Measurements from ENCODE around the gene KRT85. TPM values are rescaled to one million over a fixed set of nuclear protein-coding genes. Genes with fewer than 3 reads are reported as not detected.

KRT85 gene
- total and polyA plus RNA-seq, 2 of the 4 experiments (the other 2 are of a cell fraction) = not detected

DNA sequence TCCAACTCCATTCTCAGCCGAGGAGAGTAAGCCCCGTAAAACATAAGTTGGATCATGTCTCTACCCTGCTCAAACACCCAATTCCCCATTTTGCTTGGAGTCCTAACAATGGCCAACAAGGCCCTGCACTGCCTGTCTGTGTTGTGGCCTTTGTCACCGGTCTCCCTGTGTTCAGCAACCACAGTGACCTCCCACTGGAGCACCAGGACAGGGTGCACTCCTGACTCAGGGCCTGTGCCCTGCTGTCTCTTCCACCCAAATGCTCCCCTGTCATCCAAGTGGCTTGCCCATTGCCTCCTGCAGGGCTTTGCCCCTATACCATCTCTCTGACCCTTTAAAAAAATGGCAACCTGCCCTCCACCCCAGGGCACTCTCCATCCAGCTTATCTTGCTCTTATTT lies 4.4 kb upstream of the KRT85 start:
- Histone ChIP-seq H3K9me1 (ENCODE audit: insufficient read depth, low read length) (no peaks in the 10 kb centered on the region), H3K36me3 (ENCODE audit: control insufficient read depth, insufficient read depth, low read length) (no peaks in the 10 kb centered on the region), H3K4me1 (ENCODE audit: control insufficient read depth, insufficient read depth, low read length) (no peaks in the 10 kb centered on the region), H3K9me3 (ENCODE audit: control insufficient read depth, insufficient read depth, low read length) (no peaks in the 10 kb centered on the region), H3K4ac (ENCODE audit: low read depth, low read length) (no peak overlapping the region), H3K56ac (ENCODE audit: extremely low read depth, insufficient read depth, low read length) (no peak overlapping the region), H3K23ac (ENCODE audit: low read depth, low read length) (no peak overlapping the region), H2BK15ac (ENCODE audit: low read depth, low read length) (no peak overlapping the region), H3K27me3 (ENCODE audit: control insufficient read depth, insufficient read depth, low read length) (peaks cover 38% of the 10 kb centered on the region), H3K18ac (ENCODE audit: low read depth, low read length) (no peak overlapping the region), H2AK9ac (replicated peaks; ENCODE audit: low read depth, low read length, poor library complexity) (no peak overlapping the region), H3K79me1 (ENCODE audit: low read depth in 1 of 2, low read length in 2 of 2) (no peaks in the 10 kb centered on the region), H3K14ac (replicated peaks; ENCODE audit: low read depth, low read length) (no peak overlapping the region), H2BK20ac (ENCODE audit: low read depth, low read length) (no peak overlapping the region), H4K5ac (ENCODE audit: low read depth, low read length) (no peak overlapping the region), H3K4me2 (ENCODE audit: low read depth, low read length) (no peak overlapping the region), H2AFZ (replicated peaks; ENCODE audit: low read length, poor library complexity) (no peak overlapping the region), H2BK120ac (ENCODE audit: low read depth, low read length) (no peak overlapping the region), H2BK5ac (ENCODE audit: low read depth, low read length, poor library complexity, severe bottlenecking) (no peak overlapping the region), H2AK5ac (ENCODE audit: low read depth, low read length) (no peak overlapping the region), H4K20me1 (ENCODE audit: insufficient read depth, low read length) (no peaks in the 10 kb centered on the region), H3K27ac (ENCODE audit: insufficient read depth, low read length) (no peak overlapping the region), H4K91ac (ENCODE audit: insufficient read depth, low read depth, low read length) (no peak overlapping the region), H3K4me3 (ENCODE audit: insufficient read depth, low read depth, low read length) (no peak overlapping the region), H4K8ac (ENCODE audit: low read depth in 2 of 2, low read length in 2 of 2) (no peak overlapping the region), H3K9ac (ENCODE audit: low read depth, low read length) (no peak overlapping the region)
- DNase-seq (no peak), ATAC-seq (ENCODE audit: low read depth) (no peak)
- no TSS peak for BruUV-seq (replicated peaks)
- in situ Hi-C loops (cut with MboI; ENCODE audit: low sequenced_read_pairs) (loop anchor here (5.0 to 10.0 kb wide), 2 partner anchors 506 to 613 kb away; no protein-coding TSS in a partner anchor), intact Hi-C loops (cut with micrococcal nuclease) (loop anchor here (1.0 to 5.0 kb wide), 5 partner anchors 136 to 611 kb away; no protein-coding TSS in a partner anchor), dilution Hi-C loops (cut with HindIII; ENCODE audit: low sequenced_read_pairs, unreplicated experiment) (no loop called here)
- TF ChIP-seq MAFK (IDR thresholded peaks at IDR 0.05; ENCODE audit: low read depth, low read length) (no peak), SMC3 (IDR thresholded peaks at IDR 0.05; ENCODE audit: low read depth, low read length) (no peak), MXI1 (IDR thresholded peaks at IDR 0.05; ENCODE audit: borderline replicate concordance, low read depth, low read length) (no peak), CEBPB (IDR thresholded peaks at IDR 0.05; ENCODE audit: low read depth, low read length) (no peak), MAZ (IDR thresholded peaks at IDR 0.05; ENCODE audit: borderline replicate concordance, low read depth, low read length) (no peak), RFX5 (IDR thresholded peaks at IDR 0.05; ENCODE audit: low read depth, low read length) (no peak)
- TF ChIP-seq, protein P1, sequence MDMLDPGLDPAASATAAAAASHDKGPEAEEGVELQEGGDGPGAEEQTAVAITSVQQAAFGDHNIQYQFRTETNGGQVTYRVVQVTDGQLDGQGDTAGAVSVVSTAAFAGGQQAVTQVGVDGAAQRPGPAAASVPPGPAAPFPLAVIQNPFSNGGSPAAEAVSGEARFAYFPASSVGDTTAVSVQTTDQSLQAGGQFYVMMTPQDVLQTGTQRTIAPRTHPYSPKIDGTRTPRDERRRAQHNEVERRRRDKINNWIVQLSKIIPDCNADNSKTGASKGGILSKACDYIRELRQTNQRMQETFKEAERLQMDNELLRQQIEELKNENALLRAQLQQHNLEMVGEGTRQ (IDR thresholded peaks at IDR 0.05; ENCODE audit: low read depth, low read length) = no peak
- TF ChIP-seq, protein P2, sequence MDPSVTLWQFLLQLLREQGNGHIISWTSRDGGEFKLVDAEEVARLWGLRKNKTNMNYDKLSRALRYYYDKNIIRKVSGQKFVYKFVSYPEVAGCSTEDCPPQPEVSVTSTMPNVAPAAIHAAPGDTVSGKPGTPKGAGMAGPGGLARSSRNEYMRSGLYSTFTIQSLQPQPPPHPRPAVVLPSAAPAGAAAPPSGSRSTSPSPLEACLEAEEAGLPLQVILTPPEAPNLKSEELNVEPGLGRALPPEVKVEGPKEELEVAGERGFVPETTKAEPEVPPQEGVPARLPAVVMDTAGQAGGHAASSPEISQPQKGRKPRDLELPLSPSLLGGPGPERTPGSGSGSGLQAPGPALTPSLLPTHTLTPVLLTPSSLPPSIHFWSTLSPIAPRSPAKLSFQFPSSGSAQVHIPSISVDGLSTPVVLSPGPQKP (IDR thresholded peaks at IDR 0.05; ENCODE audit: borderline replicate concordance, low read depth, low read length) = no peak
- POLR2A ChIA-PET (ENCODE audit: unreplicated experiment) = no interaction called here
- no CpG with 5 or more reads among the region's 3 CpGs for WGBS, 2 experiments (ENCODE audit: extremely low coverage in 2 of 2, insufficient read length in 1 of 2)
- CTCF ChIA-PET = interaction anchor here (0.7 to 4.1 kb wide), 5 partner anchors 10 to 509 kb away, joined by 3 to 41 read pairs (median 7); no protein-coding TSS in a partner anchor
